SK-N-MC (cell line): Measurements from ENCODE around the gene LINC01488.

Experiments used
- EZH2 ChIP-seq: fragments of 200-600 bp; sonication (generic); IDR thresholded peaks from one replicate; pipeline ENCODE4 v1.6.1; 2017; ENCODE audit warnings: antibody characterized with exemption
- FOXP2 ChIP-seq: optimal IDR thresholded peaks from 2 replicates; pipeline ENCODE3; 2011; ENCODE audit warnings: mild to moderate bottlenecking, moderate library complexity; ENCODE audit not compliant: insufficient read depth; ENCODE audit errors: extremely low read length, control extremely low read depth
- POLR2AphosphoS5 ChIP-seq: IDR thresholded peaks from 2 replicates; pipeline ENCODE4 v1.6.1; 2012; ENCODE audit warnings: mild to moderate bottlenecking, low read depth, low read length, borderline replicate concordance

- TF ChIP-seq POLR2AphosphoS5 (no peak), EZH2 (no peak), FOXP2 (no peak)
Observed at GRCh38 chr11:69531071-69531716, 49.7 kb downstream of the LINC01488 start.
